ENCODE data around the gene MRPL48. TPM values are rescaled to one million over a fixed set of nuclear protein-coding genes. Genes with fewer than 3 reads are reported as not detected.

The MRPL48 gene
- total and polyA plus RNA-seq, 2 of the 8 experiments (the other 6 are each of a cell fraction or from before 2014, with no cell fraction given): 34.9 to 59.9 TPM

DNA sequence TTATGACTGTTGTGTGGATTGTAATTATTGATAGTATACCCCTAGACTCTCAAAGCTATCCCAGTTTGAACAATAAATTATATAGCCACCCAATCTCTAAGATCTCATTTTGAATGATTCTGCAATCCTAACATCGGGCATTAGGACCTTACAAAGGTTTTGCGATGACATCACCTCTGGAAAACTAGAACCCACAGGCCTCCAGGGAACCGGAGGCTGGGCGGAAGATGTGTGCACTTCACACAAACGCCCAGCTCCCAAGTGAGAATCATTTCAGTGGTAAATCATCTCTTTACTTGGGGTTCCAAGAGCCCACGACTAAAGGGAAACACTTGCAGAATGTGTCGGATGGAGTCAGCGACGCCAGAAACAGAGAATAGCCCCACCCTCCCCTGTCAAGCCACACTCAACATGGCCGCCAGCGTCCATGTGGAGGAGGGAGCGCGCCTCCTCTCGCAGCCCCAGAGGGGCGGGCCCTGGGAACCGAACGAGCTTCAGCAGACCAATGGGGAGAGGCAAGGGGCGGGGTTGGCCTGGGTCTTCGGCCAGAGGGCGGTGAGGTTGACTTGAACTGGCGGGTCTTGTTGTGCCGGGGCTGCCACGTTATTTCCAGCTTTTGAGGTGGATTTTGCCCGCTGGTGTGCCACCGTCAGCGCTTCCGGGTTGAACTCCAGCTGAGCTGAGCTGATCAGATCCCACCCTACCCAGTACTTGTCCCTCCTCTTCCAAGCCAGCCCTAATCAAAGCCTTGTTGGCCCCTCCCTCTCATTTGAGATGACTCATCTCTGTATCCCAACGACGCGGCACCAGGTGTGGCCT is 8.4 kb upstream of the MRPL48 start:
- Histone ChIP-seq H3K23ac (ENCODE audit: insufficient read length) (no peak overlapping the region), H3K4me3 (ENCODE audit: extremely low read depth in 1 of 4, insufficient read depth in 2 of 4, low read depth in 3 of 4, low read length in 4 of 4) (peak overlapping the region; percentile 68 to 93 (median 86)), H2BK20ac (ENCODE audit: low read length) (no peak overlapping the region), H4K8ac (ENCODE audit: extremely low read depth, insufficient read depth, low read length) (peak overlapping the region; percentile 99), H3K4me2 (ENCODE audit: insufficient read depth in 1 of 2, low read depth in 2 of 2, low read length in 2 of 2) (peak overlapping the region; percentile 51 to 75), H3K27me3 (replicated peaks in 1 of 4; ENCODE audit: control insufficient read depth in 3 of 4, extremely low read depth in 1 of 4, insufficient read depth in 3 of 4, low read length in 3 of 4) (no peaks in the 10 kb centered on the region), H3K4ac (replicated peaks; ENCODE audit: insufficient read length, low read depth, low read length) (peak overlapping the region; percentile 24), H2AFZ (ENCODE audit: low read length) (peak overlapping the region; percentile 96), H2BK12ac (ENCODE audit: low read depth, low read length) (peak overlapping the region; percentile 78; the same call in 1 of the 2 replicates), H4K20me1 (replicated peaks in 1 of 2; ENCODE audit: control insufficient read depth in 1 of 2, insufficient read depth in 2 of 2, low read length in 2 of 2) (no peaks in the 10 kb centered on the region), H4K5ac (ENCODE audit: insufficient read length, low read depth, low read length) (peak overlapping the region; percentile 94), H3K56ac (replicated peaks; ENCODE audit: insufficient read length, low read depth, low read length) (peak overlapping the region; percentile 69), H3K27ac (ENCODE audit: low read depth, low read length) (peak overlapping the region; percentile 91), H2AK5ac (ENCODE audit: low read depth, low read length) (no peak overlapping the region), H3K18ac (ENCODE audit: extremely low read depth, low read length) (peak overlapping the region; percentile 89), H4K91ac (replicated peaks; ENCODE audit: insufficient read length, low read length) (peak overlapping the region; percentile 98), H3K14ac (ENCODE audit: insufficient read length) (no peak overlapping the region), H2BK15ac (ENCODE audit: low read length) (no peak overlapping the region), H3K9me3 (ENCODE audit: insufficient read depth in 2 of 2, low read depth in 1 of 2, low read length in 1 of 2) (peaks cover 0 to 7% of the 10 kb centered on the region in 2 experiments; a peak in 1 of 4 replicates), H3K23me2 (ENCODE audit: low read depth, low read length) (peaks cover 2% of the 10 kb centered on the region; the same call in 1 of the 2 replicates), H2BK120ac (replicated peaks; ENCODE audit: low read depth, low read length) (peak overlapping the region; percentile 77), H3K4me1 (replicated peaks in 1 of 4; ENCODE audit: control insufficient read depth in 3 of 4, insufficient read depth in 4 of 4, low read length in 3 of 4) (peaks cover 2 to 6% (median 5%) of the 10 kb centered on the region in 4 experiments; a peak in 4 of 7 replicates), H3K36me3 (ENCODE audit: control insufficient read depth in 2 of 4, insufficient read depth in 4 of 4, low read length in 3 of 4) (no peaks in the 10 kb centered on the region), H3K79me2 (ENCODE audit: control insufficient read depth in 1 of 2, insufficient read depth in 2 of 2, low read length in 2 of 2) (no peaks in the 10 kb centered on the region), H3K79me1 (ENCODE audit: low read depth, low read length) (no peaks in the 10 kb centered on the region), H2BK5ac (ENCODE audit: low read depth, low read length) (peak overlapping the region; percentile 97), H3K9ac (replicated peaks in 1 of 4; ENCODE audit: extremely low read depth in 1 of 4, low read depth in 3 of 4, low read length in 3 of 4) (peak overlapping the region; percentile 78 to 100 (median 96))
- 3% methylated on average over 30 of the region's 30 CpGs; no CpG with 5 or more reads in 1 of the 2 experiments for WGBS, 2 experiments (ENCODE audit: extremely low coverage in 1 of 2, insufficient coverage in 1 of 2, insufficient read length in 1 of 2, insufficient replicate concordance in 2 of 2, low coverage in 1 of 2, low lambda C conversion rate in 2 of 2, missing lambda C conversion rate in 1 of 2)
- DNase-seq (ENCODE audit: low read depth in 1 of 2, low spot score in 2 of 2): peak; percentile 99 to 100
- POLR2A ChIA-PET (ENCODE audit: partially characterized antibody): interaction anchor here (0.6 to 5.9 kb wide), 22 partner anchors 9 to 128 kb away, joined by 3 to 126 read pairs (median 4); partner anchors contain the start of genes COA4, MRPL48, PAAF1 and RAB6A
- FAIRE-seq: peak; percentile 99
- CTCF ChIA-PET (ENCODE audit: partially characterized antibody): interaction anchor here (0.8 to 3.2 kb wide), 14 partner anchors 9 to 407 kb away, joined by 3 to 25 read pairs (median 4); partner anchors contain the start of genes MRPL48 and RAB6A
- TF ChIP-seq, protein P1, sequence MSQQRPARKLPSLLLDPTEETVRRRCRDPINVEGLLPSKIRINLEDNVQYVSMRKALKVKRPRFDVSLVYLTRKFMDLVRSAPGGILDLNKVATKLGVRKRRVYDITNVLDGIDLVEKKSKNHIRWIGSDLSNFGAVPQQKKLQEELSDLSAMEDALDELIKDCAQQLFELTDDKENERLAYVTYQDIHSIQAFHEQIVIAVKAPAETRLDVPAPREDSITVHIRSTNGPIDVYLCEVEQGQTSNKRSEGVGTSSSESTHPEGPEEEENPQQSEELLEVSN (IDR thresholded peaks at IDR 0.05): peak; percentile 66; the same call in 1 of the 2 replicates
- TF ChIP-seq RBBP5 (IDR thresholded peaks at IDR 0.05; ENCODE audit: borderline replicate concordance, low read depth, low read length): peak; percentile 83; the same call in 1 of the 2 replicates
- TF ChIP-seq CREB1 (IDR thresholded peaks at IDR 0.05): peak; percentile 73
- TF ChIP-seq CEBPB (IDR thresholded peaks at IDR 0.05; ENCODE audit: low read depth, low read length): peak; percentile 70
- TF ChIP-seq EZH2 (IDR thresholded peaks at IDR 0.05; ENCODE audit: low read depth, low read length, severe bottlenecking): no peak
- no peak for TF ChIP-seq BRCA1 (IDR thresholded peaks at IDR 0.05; ENCODE audit: low read depth, low read length)
- TF ChIP-seq RNF2 (IDR thresholded peaks at IDR 0.05; ENCODE audit: borderline replicate concordance, low read depth, low read length, missing control alignments, poor library complexity, severe bottlenecking): no peak
- no peak for TF ChIP-seq RFX5 (IDR thresholded peaks at IDR 0.05; ENCODE audit: borderline replicate concordance, low read depth, low read length)
- TF ChIP-seq SP2 (IDR thresholded peaks at IDR 0.05; ENCODE audit: low read length): no peak
- no peak for TF ChIP-seq ZNF274 (IDR thresholded peaks at IDR 0.05; ENCODE audit: borderline replicate concordance, extremely low read depth, low read length)
